ENCODE measurements around the gene CRELD2. TPM values are rescaled to one million over a fixed set of nuclear protein-coding genes. Genes with fewer than 3 reads are reported as not detected.

CRELD2 gene
- total and polyA plus RNA-seq, 2 of the 13 experiments (the other 11 are each of a cell fraction or from before 2014, with no cell fraction given) = 17.2 to 44.7 TPM

DNA sequence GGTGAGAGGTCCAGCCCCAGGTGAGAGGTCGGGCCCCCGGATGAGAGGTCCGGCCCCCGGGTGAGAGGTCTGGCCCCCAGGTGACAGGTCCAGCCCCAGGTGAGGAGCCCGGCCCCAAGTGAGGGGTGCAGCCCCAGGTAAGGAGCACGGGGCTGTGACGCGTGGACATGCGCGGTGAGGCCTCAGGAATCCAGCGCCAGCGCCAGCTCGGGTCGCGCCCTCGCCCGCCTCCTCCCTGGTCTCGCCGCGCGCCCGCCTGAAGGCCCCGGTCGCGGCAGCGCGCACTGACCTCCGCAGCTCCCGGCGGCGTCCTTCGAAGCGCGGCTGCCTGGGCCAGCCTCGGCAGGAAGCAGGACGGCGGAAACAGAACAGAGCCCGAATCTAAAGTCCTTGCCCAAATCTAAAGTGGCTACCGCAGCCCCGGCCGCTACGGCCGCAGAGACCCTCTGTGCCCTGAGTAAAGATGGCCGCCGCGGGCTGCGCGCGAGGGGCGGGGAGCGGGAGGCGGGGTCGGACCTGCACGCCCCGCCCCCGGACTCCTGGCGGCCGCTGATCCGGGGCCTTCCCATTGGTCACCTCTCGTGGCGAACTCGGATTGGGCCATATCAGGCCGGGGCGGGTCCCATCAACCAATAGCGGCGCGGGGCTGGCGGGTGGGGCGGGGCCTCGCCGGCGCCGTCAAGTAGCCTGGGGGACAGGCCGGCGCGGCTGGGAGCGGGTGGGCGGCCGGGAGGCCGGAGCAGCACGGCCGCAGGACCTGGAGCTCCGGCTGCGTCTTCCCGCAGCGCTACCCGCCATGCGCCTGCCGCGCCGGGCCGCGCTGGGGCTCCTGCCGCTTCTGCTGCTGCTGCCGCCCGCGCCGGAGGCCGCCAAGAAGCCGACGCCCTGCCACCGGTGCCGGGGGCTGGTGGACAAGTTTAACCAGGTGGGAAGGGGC is at the start of gene CRELD2, which contains the start of gene ALG12 (continued):
- TF ChIP-seq, protein P1, sequence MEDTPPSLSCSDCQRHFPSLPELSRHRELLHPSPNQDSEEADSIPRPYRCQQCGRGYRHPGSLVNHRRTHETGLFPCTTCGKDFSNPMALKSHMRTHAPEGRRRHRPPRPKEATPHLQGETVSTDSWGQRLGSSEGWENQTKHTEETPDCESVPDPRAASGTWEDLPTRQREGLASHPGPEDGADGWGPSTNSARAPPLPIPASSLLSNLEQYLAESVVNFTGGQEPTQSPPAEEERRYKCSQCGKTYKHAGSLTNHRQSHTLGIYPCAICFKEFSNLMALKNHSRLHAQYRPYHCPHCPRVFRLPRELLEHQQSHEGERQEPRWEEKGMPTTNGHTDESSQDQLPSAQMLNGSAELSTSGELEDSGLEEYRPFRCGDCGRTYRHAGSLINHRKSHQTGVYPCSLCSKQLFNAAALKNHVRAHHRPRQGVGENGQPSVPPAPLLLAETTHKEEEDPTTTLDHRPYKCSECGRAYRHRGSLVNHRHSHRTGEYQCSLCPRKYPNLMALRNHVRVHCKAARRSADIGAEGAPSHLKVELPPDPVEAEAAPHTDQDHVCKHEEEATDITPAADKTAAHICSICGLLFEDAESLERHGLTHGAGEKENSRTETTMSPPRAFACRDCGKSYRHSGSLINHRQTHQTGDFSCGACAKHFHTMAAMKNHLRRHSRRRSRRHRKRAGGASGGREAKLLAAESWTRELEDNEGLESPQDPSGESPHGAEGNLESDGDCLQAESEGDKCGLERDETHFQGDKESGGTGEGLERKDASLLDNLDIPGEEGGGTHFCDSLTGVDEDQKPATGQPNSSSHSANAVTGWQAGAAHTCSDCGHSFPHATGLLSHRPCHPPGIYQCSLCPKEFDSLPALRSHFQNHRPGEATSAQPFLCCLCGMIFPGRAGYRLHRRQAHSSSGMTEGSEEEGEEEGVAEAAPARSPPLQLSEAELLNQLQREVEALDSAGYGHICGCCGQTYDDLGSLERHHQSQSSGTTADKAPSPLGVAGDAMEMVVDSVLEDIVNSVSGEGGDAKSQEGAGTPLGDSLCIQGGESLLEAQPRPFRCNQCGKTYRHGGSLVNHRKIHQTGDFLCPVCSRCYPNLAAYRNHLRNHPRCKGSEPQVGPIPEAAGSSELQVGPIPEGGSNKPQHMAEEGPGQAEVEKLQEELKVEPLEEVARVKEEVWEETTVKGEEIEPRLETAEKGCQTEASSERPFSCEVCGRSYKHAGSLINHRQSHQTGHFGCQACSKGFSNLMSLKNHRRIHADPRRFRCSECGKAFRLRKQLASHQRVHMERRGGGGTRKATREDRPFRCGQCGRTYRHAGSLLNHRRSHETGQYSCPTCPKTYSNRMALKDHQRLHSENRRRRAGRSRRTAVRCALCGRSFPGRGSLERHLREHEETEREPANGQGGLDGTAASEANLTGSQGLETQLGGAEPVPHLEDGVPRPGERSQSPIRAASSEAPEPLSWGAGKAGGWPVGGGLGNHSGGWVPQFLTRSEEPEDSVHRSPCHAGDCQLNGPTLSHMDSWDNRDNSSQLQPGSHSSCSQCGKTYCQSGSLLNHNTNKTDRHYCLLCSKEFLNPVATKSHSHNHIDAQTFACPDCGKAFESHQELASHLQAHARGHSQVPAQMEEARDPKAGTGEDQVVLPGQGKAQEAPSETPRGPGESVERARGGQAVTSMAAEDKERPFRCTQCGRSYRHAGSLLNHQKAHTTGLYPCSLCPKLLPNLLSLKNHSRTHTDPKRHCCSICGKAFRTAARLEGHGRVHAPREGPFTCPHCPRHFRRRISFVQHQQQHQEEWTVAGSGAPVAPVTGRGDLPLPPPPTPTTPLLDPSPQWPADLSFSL (CRISPR knock-in tag; IDR thresholded peaks at IDR 0.05) = no peak
- TF ChIP-seq, protein P2, sequence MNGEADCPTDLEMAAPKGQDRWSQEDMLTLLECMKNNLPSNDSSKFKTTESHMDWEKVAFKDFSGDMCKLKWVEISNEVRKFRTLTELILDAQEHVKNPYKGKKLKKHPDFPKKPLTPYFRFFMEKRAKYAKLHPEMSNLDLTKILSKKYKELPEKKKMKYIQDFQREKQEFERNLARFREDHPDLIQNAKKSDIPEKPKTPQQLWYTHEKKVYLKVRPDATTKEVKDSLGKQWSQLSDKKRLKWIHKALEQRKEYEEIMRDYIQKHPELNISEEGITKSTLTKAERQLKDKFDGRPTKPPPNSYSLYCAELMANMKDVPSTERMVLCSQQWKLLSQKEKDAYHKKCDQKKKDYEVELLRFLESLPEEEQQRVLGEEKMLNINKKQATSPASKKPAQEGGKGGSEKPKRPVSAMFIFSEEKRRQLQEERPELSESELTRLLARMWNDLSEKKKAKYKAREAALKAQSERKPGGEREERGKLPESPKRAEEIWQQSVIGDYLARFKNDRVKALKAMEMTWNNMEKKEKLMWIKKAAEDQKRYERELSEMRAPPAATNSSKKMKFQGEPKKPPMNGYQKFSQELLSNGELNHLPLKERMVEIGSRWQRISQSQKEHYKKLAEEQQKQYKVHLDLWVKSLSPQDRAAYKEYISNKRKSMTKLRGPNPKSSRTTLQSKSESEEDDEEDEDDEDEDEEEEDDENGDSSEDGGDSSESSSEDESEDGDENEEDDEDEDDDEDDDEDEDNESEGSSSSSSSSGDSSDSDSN (CRISPR knock-in tag; IDR thresholded peaks at IDR 0.05) = peak; percentile 75; the same call in 1 of the 2 replicates
- TF ChIP-seq RFX1 (IDR thresholded peaks at IDR 0.05) (no peak), MBD4 (IDR thresholded peaks at IDR 0.05; ENCODE audit: borderline replicate concordance, low read length) (no peak), ZNF703 (CRISPR knock-in tag; IDR thresholded peaks at IDR 0.05; ENCODE audit: borderline replicate concordance) (no peak), MYC (CRISPR knock-in tag; IDR thresholded peaks at IDR 0.05; ENCODE audit: borderline replicate concordance) (peak; percentile 64), WIZ (CRISPR knock-in tag; IDR thresholded peaks at IDR 0.05) (no peak), KDM3A (CRISPR knock-in tag; IDR thresholded peaks at IDR 0.05; ENCODE audit: low read depth) (no peak), TAF1 (CRISPR knock-in tag; IDR thresholded peaks at IDR 0.05) (peak; percentile 67), SATB2 (CRISPR knock-in tag; IDR thresholded peaks at IDR 0.05) (no peak), SRSF1 (optimal IDR thresholded peaks at IDR 0.05; ENCODE audit: low read depth, low read length) (peak; percentile 76)
- TF ChIP-seq, protein P3, sequence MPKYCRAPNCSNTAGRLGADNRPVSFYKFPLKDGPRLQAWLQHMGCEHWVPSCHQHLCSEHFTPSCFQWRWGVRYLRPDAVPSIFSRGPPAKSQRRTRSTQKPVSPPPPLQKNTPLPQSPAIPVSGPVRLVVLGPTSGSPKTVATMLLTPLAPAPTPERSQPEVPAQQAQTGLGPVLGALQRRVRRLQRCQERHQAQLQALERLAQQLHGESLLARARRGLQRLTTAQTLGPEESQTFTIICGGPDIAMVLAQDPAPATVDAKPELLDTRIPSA (CRISPR knock-in tag; IDR thresholded peaks at IDR 0.05; ENCODE audit: borderline replicate concordance) = no peak
- TF ChIP-seq, protein P4, sequence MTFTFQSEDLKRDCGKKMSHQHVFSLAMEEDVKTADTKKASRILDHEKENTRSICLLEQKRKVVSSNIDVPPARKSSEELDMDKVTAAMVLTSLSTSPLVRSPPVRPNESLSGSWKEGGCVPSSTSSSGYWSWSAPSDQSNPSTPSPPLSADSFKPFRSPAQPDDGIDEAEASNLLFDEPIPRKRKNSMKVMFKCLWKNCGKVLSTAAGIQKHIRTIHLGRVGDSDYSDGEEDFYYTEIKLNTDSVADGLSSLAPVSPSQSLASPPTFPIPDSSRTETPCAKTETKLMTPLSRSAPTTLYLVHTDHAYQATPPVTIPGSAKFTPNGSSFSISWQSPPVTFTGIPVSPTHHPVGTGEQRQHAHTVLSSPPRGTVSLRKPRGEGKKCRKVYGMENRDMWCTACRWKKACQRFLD (CRISPR knock-in tag; IDR thresholded peaks at IDR 0.05; ENCODE audit: borderline replicate concordance) = no peak
- TF ChIP-seq, protein P5, sequence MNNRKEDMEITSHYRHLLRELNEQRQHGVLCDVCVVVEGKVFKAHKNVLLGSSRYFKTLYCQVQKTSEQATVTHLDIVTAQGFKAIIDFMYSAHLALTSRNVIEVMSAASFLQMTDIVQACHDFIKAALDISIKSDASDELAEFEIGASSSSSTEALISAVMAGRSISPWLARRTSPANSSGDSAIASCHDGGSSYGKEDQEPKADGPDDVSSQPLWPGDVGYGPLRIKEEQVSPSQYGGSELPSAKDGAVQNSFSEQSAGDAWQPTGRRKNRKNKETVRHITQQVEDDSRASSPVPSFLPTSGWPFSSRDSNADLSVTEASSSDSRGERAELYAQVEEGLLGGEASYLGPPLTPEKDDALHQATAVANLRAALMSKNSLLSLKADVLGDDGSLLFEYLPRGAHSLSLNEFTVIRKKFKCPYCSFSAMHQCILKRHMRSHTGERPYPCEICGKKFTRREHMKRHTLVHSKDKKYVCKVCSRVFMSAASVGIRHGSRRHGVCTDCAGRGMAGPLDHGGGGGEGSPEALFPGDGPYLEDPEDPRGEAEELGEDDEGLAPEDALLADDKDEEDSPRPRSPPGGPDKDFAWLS (CRISPR knock-in tag; IDR thresholded peaks at IDR 0.05; ENCODE audit: borderline replicate concordance) = no peak
- TF ChIP-seq, protein P6, sequence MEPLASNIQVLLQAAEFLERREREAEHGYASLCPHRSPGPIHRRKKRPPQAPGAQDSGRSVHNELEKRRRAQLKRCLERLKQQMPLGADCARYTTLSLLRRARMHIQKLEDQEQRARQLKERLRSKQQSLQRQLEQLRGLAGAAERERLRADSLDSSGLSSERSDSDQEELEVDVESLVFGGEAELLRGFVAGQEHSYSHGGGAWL (CRISPR knock-in tag; IDR thresholded peaks at IDR 0.05) = peak; percentile 51; the same call in 1 of the 2 replicates

All from HepG2 (cell line).